SK-MEL-5 (cell line): ENCODE results near the gene SREBF1. TPM values are rescaled to one million over a fixed set of nuclear protein-coding genes. Genes with fewer than 3 reads are reported as not detected.

Experiments used
- small RNA-seq, 2 experiments: library from RNA; depleted of rRNA; stranded (forward); fragments of <200 nt; gene quantifications; one replicate each; pipeline ENCODE3, GENCODE V24; 2014
- total RNA-seq: library from RNA; depleted of rRNA; stranded (reverse); fragments of >200 nt; shearing (Covaris generic); gene quantifications from 2 replicates; pipeline ENCODE4 v1.2.3, GENCODE V29; 2014; rRNA removed

The SREBF1 gene
- total RNA-seq, 1 experiment from 2014 or later, result 77.3 TPM

Small RNA genes within 50 kb of the gene (small RNA-seq; reads per million reads assigned to genes)
- gene MIR33B (0.15 to 3.3 reads per million in 2 experiments), gene MIR6777 (0.08 to 1.1 reads per million in 2 experiments)

Other genes starting within 250 kb of the SREBF1 start
- gene PEMT, start 245.3 kb downstream of the SREBF1 start, total RNA-seq, result 98.3 and 100 TPM in 2 replicates
- gene RAI1, start 155.5 kb downstream of the SREBF1 start, total RNA-seq, result 9.4 and 15.9 TPM in 2 replicates
- 7.7 and 9.7 TPM in 2 replicates for gene TOM1L2, start 135.4 kb upstream of the SREBF1 start, total RNA-seq
- gene DRC3, start 135.9 kb upstream of the SREBF1 start, total RNA-seq, result 1.1 and 1.2 TPM in 2 replicates
- gene ATPAF2, start 202.2 kb upstream of the SREBF1 start, total RNA-seq, result 26.6 and 27.7 TPM in 2 replicates
- 6.3 and 6.8 TPM in 2 replicates for gene GID4, start 202.4 kb upstream of the SREBF1 start, total RNA-seq